IPS DF 4.7 (cell line): ENCODE data around the gene SLC1A4.
"Not testable (repeated sequence)": the region's sequence is repeated elsewhere in the genome, so short reads cannot be mapped to it uniquely, and the experiment has no call there.

Experiments used
- DNase-seq: peaks from one replicate; pipeline ENCODE4 v3.0.0-alpha.2; 2013; ENCODE audit warnings: low spot score; ENCODE audit errors: extremely low read depth

The SLC1A4 gene

GRCh38 chr2:64992218-64992617, 3.0 kb downstream of the SLC1A4 start:
- no peak for DNase-seq

- DNase-seq: no peak
These were observed 3.8 kb downstream of the SLC1A4 start for GRCh38 chr2:64992990-64993389.

GRCh38 chr2:64995041-64995440, 5.8 kb downstream of the SLC1A4 start:
- DNase-seq: no peak

GRCh38 chr2:64996871-64997307, 7.7 kb downstream of the SLC1A4 start:
- DNase-seq: no peak

GRCh38 chr2:64998658-64999061, 9.5 kb downstream of the SLC1A4 start:
- no peak for DNase-seq

- DNase-seq: no peak
These were observed 10.6 kb downstream of the SLC1A4 start for GRCh38 chr2:64999754-65000153.

GRCh38 chr2:65000644-65001043, 11.4 kb downstream of the SLC1A4 start:
- no peak for DNase-seq

GRCh38 chr2:65003037-65003436, 13.8 kb downstream of the SLC1A4 start:
- DNase-seq: no peak

- DNase-seq: not testable (repeated sequence)
These were observed 15.0 kb downstream of the SLC1A4 start for GRCh38 chr2:65004232-65004631.

- DNase-seq: no peak
These were observed 24.6 kb downstream of the SLC1A4 start for GRCh38 chr2:65013776-65014175.

- no peak for DNase-seq
These were observed 26.5 kb downstream of the SLC1A4 start for GRCh38 chr2:65015731-65016130.

- DNase-seq: no peak
These were observed 27.6 kb downstream of the SLC1A4 start for GRCh38 chr2:65016789-65017188.

GRCh38 chr2:65017335-65017734, 28.1 kb downstream of the SLC1A4 start:
- DNase-seq: no peak

- DNase-seq: no peak
These were observed 29.0 kb downstream of the SLC1A4 start for GRCh38 chr2:65018141-65018582.

- no peak for DNase-seq
These were observed 29.8 kb downstream of the SLC1A4 start for GRCh38 chr2:65019010-65019409.

GRCh38 chr2:65019675-65020195, 30.5 kb downstream of the SLC1A4 start:
- DNase-seq: no peak

- not testable (repeated sequence) for DNase-seq
These were observed 31.1 kb downstream of the SLC1A4 start for GRCh38 chr2:65020251-65020650.

- no peak for DNase-seq
These were observed 31.8 kb downstream of the SLC1A4 start for GRCh38 chr2:65020943-65021528.

- DNase-seq: no peak
These were observed 32.5 kb downstream of the SLC1A4 start for GRCh38 chr2:65021709-65022108.

- DNase-seq: no peak
These were observed 33.0 kb downstream of the SLC1A4 start for GRCh38 chr2:65022189-65022588.

GRCh38 chr2:65023742-65024141, 34.5 kb downstream of the SLC1A4 start:
- DNase-seq: no peak

GRCh38 chr2:65024149-65024829, 35.1 kb downstream of the SLC1A4 start:
- no peak for DNase-seq
